GM12878 (cell line): Measurements from ENCODE around the gene PCDHGC3. TPM values are rescaled to one million over a fixed set of nuclear protein-coding genes. Genes with fewer than 3 reads are reported as not detected.

ENCODE experiments used
- ATAC-seq: fragments of 200-7000 bp; cut with Tn5 transposase; 3 replicates; pipeline ENCODE4 v1.9.1; 2020; ENCODE audit warnings: mild to moderate bottlenecking, moderate library complexity
- BruUV-seq: library from RNA; stranded (reverse); fragments of 400-500 nt; replicated peaks from 2 replicates; lab custom pipeline; 2021; lab: Mats Ljungman, UMichigan
- CTCF ChIA-PET: fragments of 300-600 bp; sonication (Branson Sonifier 250); formaldehyde crosslinking; extraction: SDS; loops from one replicate; lab custom pipeline; 2021; ENCODE audit warnings: inconsistent platforms; lab: Yijun Ruan, JAX
- POLR2A ChIA-PET: fragments of 350-600 bp; formaldehyde crosslinking; extraction: SDS; loops from one replicate; lab custom pipeline; 2021; ENCODE audit warnings: inconsistent platforms; lab: Charles Lee
- RAD21 ChIA-PET: fragments of 300-600 bp; sonication (Branson Sonifier 250); formaldehyde crosslinking; loops from one replicate; lab custom pipeline; 2023; ENCODE audit warnings: antibody characterized with exemption; ENCODE audit not compliant: unreplicated experiment; lab: Charles Lee
- SMC1A ChIA-PET: fragments of 300-600 bp; sonication (Branson Sonifier 250); formaldehyde crosslinking; loops from one replicate; lab custom pipeline; 2023; ENCODE audit not compliant: unreplicated experiment, uncharacterized antibody; lab: Charles Lee
- DNase-seq: peaks from one replicate; pipeline ENCODE4 v3.0.0-alpha.2; 2011; ENCODE audit warnings: low read depth, low spot score
- FAIRE-seq: peaks from 3 replicates; lab custom pipeline; 2011; peaks lifted over from hg19 to GRCh38; lab: Jason Lieb, UNC
- H2AFZ ChIP-seq: 2 replicates; pipeline ENCODE4 v1.6.0; 2011; ENCODE audit warnings: low read depth, low read length, control low read depth; ENCODE audit not compliant: control insufficient read depth
- H3K27ac ChIP-seq: 2 replicates; pipeline ENCODE4 v1.5.1; 2011; ENCODE audit warnings: control low read depth; ENCODE audit not compliant: control insufficient read depth, insufficient read depth
- H3K27me3 ChIP-seq, 2 experiments: replicated peaks in 1 of 2; 2 replicates each; pipeline versions ENCODE4 v1.6.0 to v1.6.1; 2011; ENCODE audit warnings: low read length in 1 of 2; ENCODE audit not compliant: control insufficient read depth in 2 of 2, insufficient read depth in 2 of 2
- H3K36me3 ChIP-seq, 2 experiments: 2 replicates each; pipeline ENCODE4 v1.5.1; 2011; ENCODE audit warnings: low read length in 1 of 2; ENCODE audit not compliant: control insufficient read depth in 2 of 2, insufficient read depth in 2 of 2
- H3K4me1 ChIP-seq: 2 replicates; pipeline ENCODE4 v1.6.1; 2011; ENCODE audit warnings: mild to moderate bottlenecking, low read length, moderate library complexity, mixed read lengths; ENCODE audit not compliant: control insufficient read depth, insufficient read depth
- H3K4me2 ChIP-seq: 2 replicates; pipeline ENCODE4 v1.6.0; 2011; ENCODE audit warnings: control low read depth; ENCODE audit not compliant: control insufficient read depth, insufficient read depth
- H3K4me3 ChIP-seq: fragments of 200-600 bp; sonication (generic); 2 replicates; pipeline ENCODE4 v1.5.1; 2016
- H3K79me2 ChIP-seq: 2 replicates; pipeline ENCODE4 v1.6.0; 2011; ENCODE audit warnings: low read length; ENCODE audit not compliant: control insufficient read depth, insufficient read depth
- H3K9ac ChIP-seq: 2 replicates; pipeline ENCODE4 v1.8.0; 2011; ENCODE audit warnings: low read length, control low read depth, mixed read lengths; ENCODE audit not compliant: control insufficient read depth, insufficient read depth
- H3K9me3 ChIP-seq: replicated peaks from 3 replicates; pipeline ENCODE4 v1.5.1; 2011; ENCODE audit warnings: mild to moderate bottlenecking, low read length; ENCODE audit not compliant: control insufficient read depth, insufficient read depth
- H4K20me1 ChIP-seq: 2 replicates; pipeline ENCODE4 v1.6.0; 2011; ENCODE audit not compliant: control insufficient read depth, insufficient read depth
- DPF2 ChIP-seq: fragments of 450-650 bp; IDR thresholded peaks from 2 replicates; pipeline ENCODE4 v1.6.1; 2017; ENCODE audit warnings: mild to moderate bottlenecking
- EGR1 ChIP-seq, 2 experiments: IDR thresholded peaks; 1 replicate in 1 of 2; 2 replicates in 1 of 2; pipeline ENCODE4 v1.6.1; 2011 to 2012; ENCODE audit warnings: low read depth in 2 of 2, low read length in 2 of 2, borderline replicate concordance in 1 of 2, mild to moderate bottlenecking in 1 of 2, moderate library complexity in 1 of 2
- NR2C1 ChIP-seq: fragments of 450-650 bp; IDR thresholded peaks from 2 replicates; pipeline ENCODE4 v1.6.1; 2017; ENCODE audit warnings: antibody characterized with exemption, mild to moderate bottlenecking, moderate library complexity
- PAX5 ChIP-seq: IDR thresholded peaks from 2 replicates; pipeline ENCODE4 v1.6.1; 2011; ENCODE audit warnings: low read depth, low read length, borderline replicate concordance
- PML ChIP-seq: IDR thresholded peaks from 2 replicates; pipeline ENCODE4 v1.6.1; 2012; ENCODE audit warnings: low read length, inconsistent platforms
- RELB ChIP-seq: fragments of 450-650 bp; IDR thresholded peaks from 2 replicates; pipeline ENCODE4 v1.6.1; 2017; ENCODE audit warnings: low read depth, mild to moderate bottlenecking, moderate library complexity
- SIN3A ChIP-seq: IDR thresholded peaks from 2 replicates; pipeline ENCODE4 v1.6.1; 2012; ENCODE audit warnings: low read depth, low read length, improper control_type of control experiment
- TBL1XR1 ChIP-seq: IDR thresholded peaks from 2 replicates; pipeline ENCODE4 v1.6.1; 2012; ENCODE audit warnings: low read depth, low read length, improper control_type of control experiment
- ZBTB40 ChIP-seq: fragments of 450-650 bp; IDR thresholded peaks from 2 replicates; pipeline ENCODE4 v1.6.1; 2016; ENCODE audit warnings: mild to moderate bottlenecking, moderate library complexity, borderline replicate concordance
- WGBS: methylation state at CpG from one replicate; pipeline ENCODE4 v1.1.6; 2016; ENCODE audit warnings: low lambda C conversion rate; ENCODE audit not compliant: insufficient replicate concordance, insufficient coverage; ENCODE audit errors: missing lambda C conversion rate; 5-methylcytosine and 5-hydroxymethylcytosine counted together
- in situ Hi-C: fragments of 300-500 bp; cut with MboI; formaldehyde crosslinking; loops from 9 replicates; pipeline ENCODE4 v1.14.3; 2018; ENCODE audit warnings: mixed read lengths
- intact Hi-C: fragments of 100-400 bp; cut with micrococcal nuclease; formaldehyde crosslinking; loops from one replicate; pipeline ENCODE4 v1.14.2; 2022; ENCODE audit not compliant: unreplicated experiment
- polyA plus RNA-seq, 11 experiments: library from polyadenylated mRNA; depleted of rRNA in 4 of 11; unstranded in 6 of 11; stranded (reverse) in 5 of 11; fragments of >200 nt; fragmentation: Nextera tagmentation in 4 of 11; fragmentation: Illumina TruSeq in 1 of 11; extraction: Ambion mirVana in 4 of 11; extraction: Trizol in 1 of 11; gene quantifications; 1 replicate in 1 of 11; 2 replicates in 10 of 11; pipeline versions ENCODE4 v1.2.1 to v1.2.3, GENCODE V29; 2011 to 2016; ENCODE audit warnings: inconsistent platforms in 2 of 11, missing spikeins in 2 of 11, low read depth in 1 of 11
- total RNA-seq, 4 experiments: library from RNA; depleted of rRNA in 3 of 4; stranded (reverse); fragments of >200 nt in 3 of 4; fragmentation: Illumina TruSeq in 1 of 4; extraction: Trizol in 1 of 4; gene quantifications; 2 replicates each; pipeline versions ENCODE4 v1.2.1 to v1.2.3, GENCODE V29; 2013 to 2021

The PCDHGC3 gene
- total and polyA plus RNA-seq, 10 of the 15 experiments (the other 5 are each of a cell fraction or from before 2014, with no cell fraction given) = 0.53 to 22.1 (median 12.0) TPM

GRCh38 chr5:141486091-141486490, 10.3 kb downstream of the PCDHGC3 start:
- SMC1A ChIA-PET = interaction anchor here (1.2 to 2.3 kb wide), 2 partner anchors 11 to 72 kb away, joined by 5 to 6 read pairs; partner anchors contain the start of gene PCDHGC3
- Histone ChIP-seq H3K36me3 (no peaks in the 10 kb centered on the region; a peak in 1 of 4 replicates), H2AFZ (no peak overlapping the region), H3K4me1 (peaks cover 3% of the 10 kb centered on the region), H3K79me2 (no peaks in the 10 kb centered on the region), H3K27ac (no peak overlapping the region), H3K4me3 (no peak overlapping the region), H3K4me2 (no peak overlapping the region), H3K9me3 (no peaks in the 10 kb centered on the region; the same call in 2 of the 3 replicates), H4K20me1 (no peaks in the 10 kb centered on the region), H3K27me3 (peaks cover 0 to 3% of the 10 kb centered on the region in 2 experiments; a peak in 2 of 4 replicates), H3K9ac (no peak overlapping the region)
- intact Hi-C loops = no loop called here
- CTCF ChIA-PET = interaction anchor here (1.6 to 8.1 kb wide), 5 partner anchors 10 to 78 kb away, joined by 4 to 90 read pairs (median 8); partner anchors contain the start of gene PCDHGC3
- DNase-seq = no peak
- POLR2A ChIA-PET = no interaction called here
- TF ChIP-seq EGR1 (IDR thresholded peaks at IDR 0.05; ENCODE audit: borderline replicate concordance in 1 of 2, low read depth in 2 of 2, low read length in 2 of 2) (no peak), PML (no peak), PAX5 (no peak), NR2C1 (no peak), SIN3A (no peak)
- FAIRE-seq = peak; percentile 18
- whole genome bisulfite sequencing = 99% methylated on average over 9 of the region's 9 CpGs
- no TSS peak for BruUV-seq
- ATAC-seq = no peak
- RAD21 ChIA-PET = interaction anchor here (1.0 to 1.5 kb wide), 3 partner anchors 11 to 27 kb away, joined by 3 to 4 read pairs (median 3); partner anchors contain the start of gene PCDHGC3
- in situ Hi-C loops = no loop called here

GRCh38 chr5:141487131-141487530, 11.4 kb downstream of the PCDHGC3 start:
- H3K79me2 ChIP-seq = no peaks in the 10 kb centered on the region
- no peak overlapping the region for H2AFZ ChIP-seq
- H4K20me1 ChIP-seq = no peaks in the 10 kb centered on the region
- peaks cover 0 to 3% of the 10 kb centered on the region in 2 experiments; a peak in 2 of 4 replicates for H3K27me3 ChIP-seq
- no peak overlapping the region for H3K4me3 ChIP-seq
- intact Hi-C loops (no loop called here), in situ Hi-C loops (no loop called here)
- ChIA-PET SMC1A (interaction anchor here (2.3 kb wide), 1 partner anchor 71 kb away, joined by 6 read pairs; no protein-coding TSS in a partner anchor), POLR2A (no interaction called here), RAD21 (interaction anchor here (1.5 kb wide), 1 partner anchor 26 kb away, joined by 3 read pairs; no protein-coding TSS in a partner anchor), CTCF (interaction anchor here (0.6 to 8.1 kb wide), 5 partner anchors 11 to 133 kb away, joined by 3 to 90 read pairs (median 5); partner anchors contain the start of genes PCDHGA4 and PCDHGC3)
- H3K9ac ChIP-seq = no peak overlapping the region
- no peaks in the 10 kb centered on the region; the same call in 2 of the 3 replicates for H3K9me3 ChIP-seq
- H3K4me1 ChIP-seq = peaks cover 13% of the 10 kb centered on the region
- no peak for DNase-seq
- H3K36me3 ChIP-seq = no peaks in the 10 kb centered on the region; a peak in 1 of 4 replicates
- no peak overlapping the region for H3K4me2 ChIP-seq
- ATAC-seq = no peak
- H3K27ac ChIP-seq = no peak overlapping the region
- no TSS peak for BruUV-seq
- FAIRE-seq = no peak
- 85% methylated on average over 7 of the region's 7 CpGs for WGBS
- TF ChIP-seq TBL1XR1 (no peak), ZBTB40 (no peak), RELB (no peak), DPF2 (no peak)
